Esophagus muscularis mucosa (tissue), 4 donors: ENCODE results near the gene IKZF2.

ENCODE experiments used
- CTCF ChIP-seq, 3 experiments: fragments of 200-600 bp in 2 of 3; fragments of 450-650 bp in 1 of 3; sonication (generic) in 2 of 3; IDR thresholded peaks; one replicate each; pipeline ENCODE4 v1.5.1; 2017 to 2019; ENCODE audit warnings: antibody characterized with exemption in 3 of 3, mild to moderate bottlenecking in 2 of 3, moderate library complexity in 1 of 3
- EP300 ChIP-seq: sonication (generic); formaldehyde crosslinking; IDR thresholded peaks from one replicate; pipeline ENCODE4 v1.6.1; 2017; ENCODE audit warnings: antibody characterized with exemption
- POLR2AphosphoS5 ChIP-seq, 2 donors: sonication (generic); formaldehyde crosslinking; IDR thresholded peaks; one replicate each; pipeline ENCODE4 v1.6.1; 2017; ENCODE audit warnings: antibody characterized with exemption in 2 of 2

GRCh38 chr2:213079756-213080155 is 71.7 kb downstream of the IKZF2 start:
- TF ChIP-seq CTCF (IDR thresholded peaks at IDR 0.05) (no peak), EP300 (no peak), POLR2AphosphoS5 (IDR thresholded peaks at IDR 0.05) (no peak)
